Measurements from ENCODE around the gene MAP3K14.
A peak's percentile ranks its signal among the peaks of the same experiment; 100 is the strongest.

MAP3K14 gene

GRCh38 chr17:45231481-45232116 lies 85.2 kb downstream of the MAP3K14 start:
- ATAC-seq = no peak

- ATAC-seq = no peak
These were observed 85.9 kb downstream of the MAP3K14 start for GRCh38 chr17:45230787-45231480.

GRCh38 chr17:45230410-45230786 lies 86.4 kb downstream of the MAP3K14 start:
- ATAC-seq = no peak

GRCh38 chr17:45229681-45230409 lies 87.0 kb downstream of the MAP3K14 start:
- no peak for ATAC-seq

- ATAC-seq = peak; percentile 44 to 49
These were observed 87.9 kb downstream of the MAP3K14 start for GRCh38 chr17:45228763-45229539.

GRCh38 chr17:45227926-45228762 lies 88.7 kb downstream of the MAP3K14 start:
- no peak for ATAC-seq

- ATAC-seq = no peak
These were observed 89.5 kb downstream of the MAP3K14 start for GRCh38 chr17:45227101-45227925.

GRCh38 chr17:45226576-45226975 lies 90.2 kb downstream of the MAP3K14 start:
- no peak for ATAC-seq

- peak; percentile 74 to 76 for ATAC-seq
These were observed 90.8 kb downstream of the MAP3K14 start for GRCh38 chr17:45225964-45226530.

- no peak for ATAC-seq
These were observed 91.6 kb downstream of the MAP3K14 start for GRCh38 chr17:45225051-45225700.

- ATAC-seq = no peak
These were observed 92.2 kb downstream of the MAP3K14 start for GRCh38 chr17:45224671-45225050.

GRCh38 chr17:45223539-45224528 lies 93.0 kb downstream of the MAP3K14 start:
- peak; percentile 47 to 53 for ATAC-seq

- ATAC-seq = no peak
These were observed 93.8 kb downstream of the MAP3K14 start for GRCh38 chr17:45222996-45223538.

- no peak for ATAC-seq
These were observed 94.4 kb downstream of the MAP3K14 start for GRCh38 chr17:45222289-45222995.

GRCh38 chr17:45222014-45222288 lies 94.9 kb downstream of the MAP3K14 start:
- no peak for ATAC-seq

- no peak for ATAC-seq
These were observed 95.5 kb downstream of the MAP3K14 start, which contains the start of gene FMNL1 for GRCh38 chr17:45221081-45222013. Gene FMNL1 (plus strand): TSS chr17:45221885. CDS start chr17:45222125, 240 bp downstream.

- ATAC-seq = no peak
These were observed 96.7 kb downstream of the MAP3K14 start for GRCh38 chr17:45220079-45220478.

Measured in activated CD4-positive, CD25-positive, alpha-beta regulatory T cell treated with anti-CD3 and anti-CD28 coated beads, Interleukin-2, amount 50 U/mL, for 24 hours (primary cell).